CD4-positive, alpha-beta T cell treated with Interleukin-4 for 1 hour (primary cell): ENCODE data around the gene TSC22D4.

ENCODE experiments used
- DNase-seq, 2 donors: peaks; one replicate each; pipeline ENCODE4 v3.0.0-alpha.2; 2020 to 2022

The TSC22D4 gene

DNA sequence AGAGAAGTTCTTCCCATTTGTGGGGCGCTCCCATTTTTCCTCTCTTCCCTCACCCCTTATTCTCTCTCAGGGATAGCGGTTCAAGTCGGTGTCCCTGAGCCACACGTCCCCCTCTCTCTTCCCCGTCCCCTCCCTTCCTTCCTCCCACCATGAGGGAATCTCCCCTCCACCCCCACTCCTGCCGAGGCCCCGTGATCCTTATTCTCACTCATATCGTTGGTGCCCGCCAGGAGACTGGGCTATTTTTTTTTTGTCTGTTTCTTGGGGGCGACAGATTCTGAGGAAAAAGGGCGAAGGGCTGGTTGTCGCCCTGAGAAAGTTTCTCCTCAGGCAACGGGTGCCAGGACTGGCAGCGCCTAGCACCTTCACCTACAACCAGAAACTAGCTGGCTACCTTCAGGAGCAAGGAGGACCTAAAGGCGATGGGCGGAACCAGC lies 51.2 kb downstream of the TSC22D4 start:
- no peak for DNase-seq

DNA sequence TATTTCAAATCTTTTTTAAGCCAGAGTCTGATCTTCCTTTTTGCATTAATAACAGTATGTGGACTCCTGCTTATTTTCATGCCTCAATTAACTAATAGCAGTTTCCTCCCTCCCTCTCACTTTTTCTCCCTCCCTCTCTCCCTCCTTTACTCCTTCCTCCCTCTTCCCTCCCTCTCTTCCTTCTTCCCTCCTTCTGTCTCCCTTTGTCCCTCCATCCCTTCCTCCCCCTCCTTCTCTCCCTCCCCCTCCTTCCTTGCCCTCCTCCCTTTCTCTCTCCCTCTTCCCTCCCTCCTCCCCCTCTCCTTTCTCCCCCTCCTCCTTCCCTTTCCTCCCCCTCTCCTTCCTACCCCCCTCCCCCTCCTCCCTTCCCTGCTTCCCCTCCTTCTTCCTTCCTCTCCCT lies 52.5 kb downstream of the TSC22D4 start:
- no peak for DNase-seq

DNA sequence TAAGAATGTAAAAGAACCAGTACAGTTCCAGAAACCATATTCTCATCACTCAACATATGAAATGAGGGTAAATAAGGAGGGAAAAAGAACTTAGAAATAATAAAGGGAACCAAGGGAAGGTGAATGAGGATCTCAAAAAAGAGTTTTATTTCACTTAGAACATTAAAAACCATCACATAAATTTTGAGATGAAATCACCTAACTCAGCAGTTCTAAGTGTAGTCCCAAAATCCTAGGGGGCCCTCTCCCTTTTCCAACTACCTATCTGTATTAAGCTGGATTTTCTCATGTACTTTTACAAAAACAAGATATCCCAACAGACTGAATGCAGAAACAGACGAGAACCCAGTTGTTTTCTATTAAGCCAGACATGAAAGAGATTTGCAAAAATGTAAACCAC lies 53.7 kb downstream of the TSC22D4 start:
- no peak for DNase-seq

DNA sequence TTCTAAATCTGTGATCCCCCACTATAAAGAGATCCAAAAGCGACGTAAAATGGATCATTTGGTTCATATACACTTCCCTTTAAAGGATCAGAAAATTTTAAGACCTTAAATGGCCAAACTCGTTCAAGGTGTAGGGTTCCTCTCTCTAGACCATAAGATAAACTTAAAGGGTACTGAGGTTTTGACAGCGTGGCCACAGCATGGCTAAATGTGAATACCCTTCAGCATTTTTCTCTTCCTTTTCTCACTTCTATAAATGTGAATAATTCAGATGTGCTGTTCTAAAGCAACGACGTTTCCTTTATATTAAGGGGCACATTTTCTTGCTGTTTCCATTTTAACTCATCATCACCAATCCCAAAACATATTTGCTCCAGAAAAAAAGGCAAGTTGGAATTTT lies 55.7 kb downstream of the TSC22D4 start:
- DNase-seq: no peak

DNA sequence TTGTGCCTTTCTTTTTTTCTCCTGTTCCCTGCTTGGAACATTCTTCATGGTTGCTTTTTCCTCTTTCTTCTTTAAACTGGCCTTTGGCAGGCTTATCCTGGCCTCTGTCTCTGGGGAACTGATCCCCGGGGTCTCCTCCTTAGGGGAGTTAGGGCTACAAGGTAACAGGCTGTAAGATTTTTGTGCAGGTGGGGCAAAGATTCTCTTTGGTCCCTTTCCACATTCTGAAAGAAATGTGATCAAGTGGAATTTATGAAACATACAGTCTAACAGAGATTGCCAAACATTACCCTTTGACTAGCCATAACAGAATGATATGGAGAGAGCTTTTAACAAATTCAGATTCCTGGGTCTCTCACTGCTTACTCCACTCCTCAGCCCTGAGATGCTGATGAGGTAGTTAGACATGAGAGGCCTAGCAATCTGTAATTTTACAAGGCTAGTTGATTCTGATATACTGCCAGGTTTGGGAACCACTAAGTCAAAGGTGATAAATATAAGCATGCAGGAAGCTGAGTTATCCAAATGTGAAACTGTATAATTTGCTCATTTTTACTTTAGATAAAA lies 59.3 kb downstream of the TSC22D4 start:
- DNase-seq: no peak

DNA sequence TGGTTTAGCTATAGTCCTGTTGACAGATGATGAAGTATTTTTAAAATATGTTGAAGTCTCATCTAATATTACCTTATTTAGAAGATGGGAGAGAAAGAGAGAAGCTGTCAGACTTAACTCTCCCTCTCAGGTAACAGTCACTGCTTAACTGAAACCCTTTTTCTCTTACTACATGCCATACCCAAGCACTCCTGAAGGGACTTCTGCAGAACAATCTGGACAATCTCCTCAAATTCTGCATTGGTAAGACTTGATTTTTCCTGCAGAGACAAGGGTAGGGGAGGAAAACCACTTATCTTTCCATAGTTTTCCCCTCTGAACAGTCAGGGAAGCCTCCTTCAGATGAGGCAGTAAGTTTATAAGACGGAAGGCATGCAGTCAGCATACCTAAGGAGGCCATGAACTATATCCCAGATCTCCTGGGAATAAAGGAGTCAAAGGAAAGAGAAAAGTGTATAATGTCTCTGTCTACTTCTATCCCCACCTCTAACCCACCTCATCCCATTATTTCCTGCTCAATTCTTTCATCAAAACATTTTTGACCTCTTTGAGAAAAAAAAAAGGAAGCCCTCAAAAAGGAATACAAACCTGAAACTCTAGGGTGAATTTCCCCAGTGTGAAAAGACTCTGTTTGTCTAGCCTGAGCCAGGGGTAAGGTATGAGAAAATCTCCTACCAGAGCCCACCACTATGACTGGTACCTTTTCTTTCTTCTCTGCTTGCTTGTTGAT lies 59.9 kb downstream of the TSC22D4 start:
- no peak for DNase-seq
